Sigmoid colon (tissue), 7 donors: ENCODE results near the gene MAVS. TPM values are rescaled to one million over a fixed set of nuclear protein-coding genes. Genes with fewer than 3 reads are reported as not detected.

Source experiments
- DNase-seq: peaks from one replicate; pipeline ENCODE4 v3.0.0-alpha.2; 2019
- H3K27ac ChIP-seq, 4 donors: fragments of 200-600 bp; sonication (generic); one replicate each; pipeline ENCODE4 v1.5.1; 2016 to 2019; ENCODE audit warnings: mild to moderate bottlenecking in 1 of 4
- H3K27me3 ChIP-seq, 3 donors: fragments of 200-600 bp; sonication (generic); one replicate each; pipeline ENCODE4 v1.5.1; 2019; ENCODE audit warnings: mild to moderate bottlenecking in 1 of 3
- H3K36me3 ChIP-seq, 4 donors: fragments of 200-600 bp; sonication (generic); one replicate each; pipeline ENCODE4 v1.5.1; 2016 to 2019
- H3K4me1 ChIP-seq, 4 donors: fragments of 200-600 bp; sonication (generic); one replicate each; pipeline ENCODE4 v1.5.1; 2017 to 2019
- H3K4me3 ChIP-seq, 4 donors: fragments of 200-600 bp; sonication (generic); one replicate each; pipeline ENCODE4 v1.5.1; 2017 to 2019; ENCODE audit warnings: mild to moderate bottlenecking in 2 of 4, moderate library complexity in 1 of 4
- H3K9me3 ChIP-seq, 4 donors: fragments of 200-600 bp in 3 of 4; sonication (generic) in 3 of 4; one replicate each; pipeline versions ENCODE4 v1.5.1 to v1.6.1; 2013 to 2019
- CTCF ChIP-seq, 4 experiments: fragments of 450-650 bp in 3 of 4; fragments of 200-600 bp in 1 of 4; IDR thresholded peaks; one replicate each; pipeline ENCODE4 v1.5.1; 2016 to 2019; ENCODE audit warnings: antibody characterized with exemption in 4 of 4, mild to moderate bottlenecking in 3 of 4, moderate library complexity in 2 of 4
- EP300 ChIP-seq, 4 donors: sonication (generic); formaldehyde crosslinking; IDR thresholded peaks; one replicate each; pipeline ENCODE4 v1.6.1; 2017; ENCODE audit warnings: antibody characterized with exemption in 4 of 4
- POLR2A ChIP-seq, 2 donors: fragments of 450-650 bp; IDR thresholded peaks; one replicate each; pipeline ENCODE4 v1.6.1; 2016; ENCODE audit warnings: antibody characterized with exemption in 2 of 2, mild to moderate bottlenecking in 2 of 2, moderate library complexity in 2 of 2
- POLR2AphosphoS5 ChIP-seq, 4 donors: sonication (generic); formaldehyde crosslinking; IDR thresholded peaks; one replicate each; pipeline ENCODE4 v1.6.1; 2017; ENCODE audit warnings: antibody characterized with exemption in 4 of 4
- WGBS, 2 donors: extraction: QIAGEN DNeasy Blood & Tissue Kit; methylation state at CpG; one replicate each; pipeline ENCODE4 v1.1.7; 2013; 5-methylcytosine and 5-hydroxymethylcytosine counted together
- intact Hi-C: fragments of 100-400 bp; cut with DNase I; formaldehyde crosslinking; loops from one replicate; pipeline ENCODE4 v1.15.1; 2023
- polyA plus RNA-seq, 3 donors: library from polyadenylated mRNA; stranded (reverse); fragments of 200-250 nt; gene quantifications; one replicate each; pipeline ENCODE4 v1.2.3, GENCODE V29; 2013
- total RNA-seq, 4 donors: library from RNA; depleted of rRNA; stranded (reverse); fragments of >200 nt; gene quantifications; one replicate each; pipeline ENCODE4 v1.1.0, GENCODE V29; 2016
- donor health status: healthy with polysubstance abuse.
- donor health status: Bipolar disorder and iron deficiency.
- donor health status: healthy.

Gene MAVS
- total and polyA plus RNA-seq, 7 donors: 9.6 to 55.2 (median 18.0) TPM

- H3K27ac ChIP-seq: peak overlapping the region; percentile 86 to 93 (median 91)
These were observed 32.6 kb upstream of the MAVS start for GRCh38 chr20:3813848-3814581.

GRCh38 chr20:3814928-3815495 is 31.6 kb upstream of the MAVS start:
- intact Hi-C loops: no loop called here

More at GRCh38 chr20:3813848-3814581, 32.6 kb upstream of the MAVS start:
- Histone ChIP-seq H3K9me3 (no peaks in the 10 kb centered on the region), H3K36me3 (no peaks in the 10 kb centered on the region), H3K4me1 (peaks cover 0 to 48% (median 43%) of the 10 kb centered on the region in 4 donors), H3K27me3 (no peaks in the 10 kb centered on the region), H3K4me3 (no peak overlapping the region)
- 55 to 73% methylated on average over 12 of the region's 12 CpGs for WGBS, 2 donors
- no peak for TF ChIP-seq EP300 (IDR thresholded peaks at IDR 0.05)
- TF ChIP-seq POLR2A (IDR thresholded peaks at IDR 0.05): no peak
- no peak for TF ChIP-seq POLR2AphosphoS5 (IDR thresholded peaks at IDR 0.05)
- TF ChIP-seq CTCF (IDR thresholded peaks at IDR 0.05): no peak
- intact Hi-C loops: no loop called here
- DNase-seq: peak; percentile 65

GRCh38 chr20:3815703-3816315 is 30.8 kb upstream of the MAVS start:
- Histone ChIP-seq H3K36me3 (no peaks in the 10 kb centered on the region), H3K9me3 (no peaks in the 10 kb centered on the region), H3K27me3 (no peaks in the 10 kb centered on the region), H3K4me1 (peaks cover 0 to 42% (median 40%) of the 10 kb centered on the region in 4 donors), H3K27ac (no peak overlapping the region), H3K4me3 (no peak overlapping the region)
- no peak for TF ChIP-seq POLR2A (IDR thresholded peaks at IDR 0.05)
- TF ChIP-seq EP300 (IDR thresholded peaks at IDR 0.05): no peak
- TF ChIP-seq CTCF (IDR thresholded peaks at IDR 0.05): no peak
- no peak for TF ChIP-seq POLR2AphosphoS5 (IDR thresholded peaks at IDR 0.05)
- peak; percentile 50 for DNase-seq
- intact Hi-C loops: no loop called here
- 69 to 83% methylated on average over 9 of the region's 9 CpGs for WGBS, 2 donors

More at GRCh38 chr20:3814928-3815495, 31.6 kb upstream of the MAVS start:
- peak; percentile 64 for DNase-seq
- no peaks in the 10 kb centered on the region for H3K9me3 ChIP-seq
- no peaks in the 10 kb centered on the region for H3K36me3 ChIP-seq
- H3K4me3 ChIP-seq: no peak overlapping the region
- TF ChIP-seq POLR2AphosphoS5 (IDR thresholded peaks at IDR 0.05) (no peak), POLR2A (IDR thresholded peaks at IDR 0.05) (no peak), CTCF (IDR thresholded peaks at IDR 0.05) (no peak), EP300 (IDR thresholded peaks at IDR 0.05) (no peak)
- 74 to 82% methylated on average over 7 of the region's 7 CpGs for WGBS, 2 donors
- H3K27ac ChIP-seq: no peak overlapping the region
- H3K4me1 ChIP-seq: peaks cover 0 to 48% (median 46%) of the 10 kb centered on the region in 4 donors
- H3K27me3 ChIP-seq: no peaks in the 10 kb centered on the region

GRCh38 chr20:3818155-3819151 is 28.2 kb upstream of the MAVS start:
- intact Hi-C loops: no loop called here
- TF ChIP-seq POLR2A (IDR thresholded peaks at IDR 0.05) (no peak), CTCF (IDR thresholded peaks at IDR 0.05) (peak; percentile 49 to 76 (median 62)), EP300 (IDR thresholded peaks at IDR 0.05) (no peak), POLR2AphosphoS5 (IDR thresholded peaks at IDR 0.05) (peak in 1 of 4 donors; percentile 7)
- DNase-seq: peak; percentile 85
- Histone ChIP-seq H3K27me3 (no peaks in the 10 kb centered on the region), H3K9me3 (no peaks in the 10 kb centered on the region), H3K27ac (peak overlapping the region; percentile 95 to 98 (median 97)), H3K36me3 (peaks cover under 1 to 16% (median 11%) of the 10 kb centered on the region in 4 donors), H3K4me1 (peaks cover 0 to 31% (median 28%) of the 10 kb centered on the region in 4 donors), H3K4me3 (no peak overlapping the region)
- 65 to 81% methylated on average over 8 of the region's 8 CpGs for WGBS, 2 donors
